ENCODE results near the gene DPP6.
"Not testable (repeated sequence)": the region's sequence is repeated elsewhere in the genome, so short reads cannot be mapped to it uniquely, and the experiment has no call there.

- TF ChIP-seq CTCF, POLR2A (IDR thresholded peaks at IDR 0.05): not testable (repeated sequence)
These were observed 24.4 kb upstream of the DPP6 start for GRCh38 chr7:154027805-154028204.

Measured in heart left ventricle (tissue), 13 donors.